HFF-Myc (cell line): ENCODE data around the gene ADH7.

ENCODE experiments used
- DNase-seq: peaks from one replicate; pipeline ENCODE4 v3.0.0-alpha.2; 2011; ENCODE audit warnings: low read depth; ENCODE audit errors: extremely low read depth
- H3K4me3 ChIP-seq: replicated peaks from 2 replicates; pipeline ENCODE4 v1.5.1; 2011; ENCODE audit warnings: low read depth, mild to moderate bottlenecking, control low read depth, low read length
- CTCF ChIP-seq: IDR thresholded peaks from 2 replicates; pipeline ENCODE4 v1.5.1; 2012; ENCODE audit warnings: mild to moderate bottlenecking, low read depth, low read length, control low read depth; ENCODE audit errors: missing control alignments

Gene ADH7

GRCh38 chr4:99457270-99457669, 22.1 kb upstream of the ADH7 start:
- TF ChIP-seq CTCF = peak; percentile 9
- H3K4me3 ChIP-seq = no peak overlapping the region
- no peak for DNase-seq

GRCh38 chr4:99447513-99447912, 12.4 kb upstream of the ADH7 start:
- no peak overlapping the region for H3K4me3 ChIP-seq
- no peak for TF ChIP-seq CTCF
- no peak for DNase-seq

- TF ChIP-seq CTCF = no peak
- DNase-seq = no peak
- H3K4me3 ChIP-seq = no peak overlapping the region
Observed at GRCh38 chr4:99447079-99447478, 11.9 kb upstream of the ADH7 start.

- DNase-seq = peak; percentile 19
- no peak overlapping the region for H3K4me3 ChIP-seq
- no peak for TF ChIP-seq CTCF
Observed at GRCh38 chr4:99438405-99438780, 3.3 kb upstream of the ADH7 start.

GRCh38 chr4:99437723-99438404, 2.7 kb upstream of the ADH7 start:
- no peak for TF ChIP-seq CTCF
- no peak for DNase-seq
- H3K4me3 ChIP-seq = no peak overlapping the region

GRCh38 chr4:99436976-99437722, 2.0 kb upstream of the ADH7 start:
- H3K4me3 ChIP-seq = no peak overlapping the region
- DNase-seq = peak; percentile 20
- TF ChIP-seq CTCF = no peak
